Transverse colon (tissue), 4 donors: Measurements from ENCODE around the gene RAD23A.

Source experiments
- CTCF ChIP-seq, 5 experiments: fragments of 200-600 bp in 3 of 5; fragments of 450-650 bp in 2 of 5; sonication (generic) in 3 of 5; IDR thresholded peaks; 1 replicate in 2 of 5; 2 replicates in 3 of 5; pipeline ENCODE4 v1.5.1; 2016 to 2017; ENCODE audit warnings: antibody characterized with exemption in 5 of 5, inconsistent platforms in 3 of 5, mild to moderate bottlenecking in 2 of 5, moderate library complexity in 1 of 5
- POLR2AphosphoS5 ChIP-seq, 3 donors: sonication (generic); formaldehyde crosslinking; IDR thresholded peaks; one replicate each; pipeline ENCODE4 v1.6.1; 2016; ENCODE audit warnings: antibody characterized with exemption in 3 of 3

GRCh38 chr19:12973236-12973635 lies 27.6 kb downstream of the RAD23A start:
- no peak for TF ChIP-seq CTCF (IDR thresholded peaks at IDR 0.05)
- TF ChIP-seq POLR2AphosphoS5 (IDR thresholded peaks at IDR 0.05) = no peak
